OCI-LY3 (cell line): Measurements from ENCODE around the gene KRT39.

ENCODE experiments used
- H2AFZ ChIP-seq: fragments of 200-600, 300-600 bp; shearing (Covaris generic); 2 replicates; pipeline ENCODE4 v1.6.0; 2014; ENCODE audit warnings: antibody characterized with exemption, low read depth, low read length
- H3K27ac ChIP-seq: fragments of 200-600, 300-600 bp; sonication (generic); 2 replicates; pipeline ENCODE4 v1.5.1; 2014; ENCODE audit warnings: mild to moderate bottlenecking, low read length, moderate library complexity, mixed read lengths
- H3K27me3 ChIP-seq: fragments of 200-600, 300-600 bp; sonication (generic); 2 replicates; pipeline ENCODE4 v1.6.1; 2014; ENCODE audit warnings: low read depth, low read length, mixed read lengths
- H3K36me3 ChIP-seq: fragments of 200-600, 300-600 bp; sonication (generic); replicated peaks from 2 replicates; pipeline ENCODE3; 2014; ENCODE audit warnings: low read depth, low read length, mixed read lengths
- H3K4me1 ChIP-seq: fragments of 300-600, 200-600 bp; sonication (generic); 2 replicates; pipeline ENCODE4 v1.6.1; 2014; ENCODE audit warnings: low read length, mixed read lengths
- H3K4me2 ChIP-seq: fragments of 200-600, 300-600 bp; sonication (generic); 2 replicates; pipeline ENCODE4 v1.6.1; 2014; ENCODE audit warnings: low read length, mixed read lengths
- H3K4me3 ChIP-seq: fragments of 300-600, 200-600 bp; sonication (generic); 2 replicates; pipeline ENCODE4 v1.5.1; 2014; ENCODE audit warnings: antibody characterized with exemption, mild to moderate bottlenecking, low read length, moderate library complexity
- H3K79me2 ChIP-seq: fragments of 300-600, 200-600 bp; shearing (Covaris generic); 2 replicates; pipeline ENCODE4 v1.6.1; 2014; ENCODE audit warnings: mild to moderate bottlenecking, low read length, mixed read lengths
- H3K9ac ChIP-seq: fragments of 300-600, 200-600 bp; shearing (Covaris generic); 2 replicates; pipeline ENCODE4 v1.6.0; 2014; ENCODE audit warnings: mild to moderate bottlenecking, low read length, moderate library complexity
- H3K9me3 ChIP-seq: fragments of 200-600, 300-600 bp; shearing (Covaris generic); 2 replicates; pipeline ENCODE4 v1.6.1; 2014; ENCODE audit warnings: low read length, mixed read lengths; ENCODE audit not compliant: insufficient read depth
- H4K20me1 ChIP-seq: fragments of 200-600, 300-600 bp; sonication (generic); 2 replicates; pipeline ENCODE4 v1.6.1; 2016; ENCODE audit warnings: low read length, mixed read lengths; ENCODE audit not compliant: insufficient read depth
- CTCF ChIP-seq: fragments of 200-600, 300-600 bp; sonication (generic); IDR thresholded peaks from 2 replicates; pipeline ENCODE4 v1.5.1; 2014; ENCODE audit warnings: antibody characterized with exemption, low read length, low read depth
- EZH2phosphoT487 ChIP-seq: fragments of 200-600 bp; shearing (Covaris generic); IDR thresholded peaks from 2 replicates; pipeline ENCODE4 v1.6.1; 2018; ENCODE audit warnings: antibody characterized with exemption, mixed run types, low read depth

The KRT39 gene

GRCh38 chr17:40978575-40979151 lies 11.9 kb upstream of the KRT39 start:
- Histone ChIP-seq H3K9me3 (no peaks in the 10 kb centered on the region), H3K4me3 (no peak overlapping the region), H3K27me3 (peaks cover 16% of the 10 kb centered on the region; the same call in 1 of the 2 replicates), H3K79me2 (no peaks in the 10 kb centered on the region), H3K4me1 (no peaks in the 10 kb centered on the region), H3K4me2 (no peak overlapping the region), H2AFZ (no peak overlapping the region), H4K20me1 (no peaks in the 10 kb centered on the region), H3K9ac (no peak overlapping the region), H3K27ac (no peak overlapping the region), H3K36me3 (no peaks in the 10 kb centered on the region)
- TF ChIP-seq CTCF: no peak
- no peak for TF ChIP-seq EZH2phosphoT487

- Histone ChIP-seq H3K27ac (no peak overlapping the region), H3K4me1 (no peaks in the 10 kb centered on the region), H3K79me2 (no peaks in the 10 kb centered on the region), H3K27me3 (peaks cover 20% of the 10 kb centered on the region), H3K4me2 (no peak overlapping the region), H3K4me3 (no peak overlapping the region), H3K9ac (no peak overlapping the region), H3K36me3 (no peaks in the 10 kb centered on the region), H4K20me1 (no peaks in the 10 kb centered on the region), H2AFZ (no peak overlapping the region), H3K9me3 (no peaks in the 10 kb centered on the region)
- TF ChIP-seq EZH2phosphoT487: no peak
- TF ChIP-seq CTCF: no peak
These were observed 8.8 kb upstream of the KRT39 start for GRCh38 chr17:40975516-40975915.

GRCh38 chr17:40974366-40974765 lies 7.6 kb upstream of the KRT39 start:
- no peaks in the 10 kb centered on the region for H3K4me1 ChIP-seq

GRCh38 chr17:40967582-40967981 lies 834 bp upstream of the KRT39 start:
- Histone ChIP-seq H3K36me3 (no peaks in the 10 kb centered on the region), H3K9me3 (no peaks in the 10 kb centered on the region), H3K27me3 (peaks cover 17% of the 10 kb centered on the region), H3K4me1 (no peaks in the 10 kb centered on the region), H3K4me3 (no peak overlapping the region), H4K20me1 (no peaks in the 10 kb centered on the region), H3K79me2 (no peaks in the 10 kb centered on the region), H2AFZ (no peak overlapping the region), H3K4me2 (no peak overlapping the region), H3K9ac (no peak overlapping the region), H3K27ac (no peak overlapping the region)
- TF ChIP-seq EZH2phosphoT487: no peak
- no peak for TF ChIP-seq CTCF

More at GRCh38 chr17:40974366-40974765, 7.6 kb upstream of the KRT39 start:
- Histone ChIP-seq H3K36me3 (no peaks in the 10 kb centered on the region), H3K27me3 (peaks cover 20% of the 10 kb centered on the region), H3K4me3 (no peak overlapping the region), H4K20me1 (no peaks in the 10 kb centered on the region), H3K9ac (no peak overlapping the region), H3K79me2 (no peaks in the 10 kb centered on the region), H3K4me2 (no peak overlapping the region), H3K27ac (no peak overlapping the region), H2AFZ (no peak overlapping the region), H3K9me3 (no peaks in the 10 kb centered on the region)
- TF ChIP-seq CTCF (no peak), EZH2phosphoT487 (no peak)
